Progenitor cell of endocrine pancreas (in vitro differentiated cells): Measurements from ENCODE around the gene CPA1. TPM values are rescaled to one million over a fixed set of nuclear protein-coding genes. Genes with fewer than 3 reads are reported as not detected.
A peak's percentile ranks its signal among the peaks of the same experiment; 100 is the strongest.

Experiments
- DNase-seq: peaks from one replicate; pipeline ENCODE4 v3.0.0; 2021; ENCODE audit warnings: low spot score; ENCODE audit not compliant: unreplicated experiment
- H3K27ac Mint-ChIP-seq: 2 replicates; pipeline ENCODE4 v1.8.0; 2021; ENCODE audit warnings: mild to moderate bottlenecking, moderate library complexity, mixed read lengths
- H3K27me3 Mint-ChIP-seq: 2 replicates; pipeline ENCODE4 v1.8.0; 2021; ENCODE audit warnings: mixed read lengths
- H3K36me3 Mint-ChIP-seq: 2 replicates; pipeline ENCODE4 v1.8.0; 2022; ENCODE audit warnings: mixed read lengths; ENCODE audit not compliant: insufficient read depth
- H3K4me1 Mint-ChIP-seq: 2 replicates; pipeline ENCODE4 v1.8.0; 2021; ENCODE audit warnings: low read depth, mixed read lengths
- H3K4me3 Mint-ChIP-seq: 2 replicates; pipeline ENCODE4 v1.8.0; 2021; ENCODE audit warnings: low read depth, mild to moderate bottlenecking, moderate library complexity, mixed read lengths
- H3K9me3 Mint-ChIP-seq: 2 replicates; pipeline ENCODE4 v1.8.0; 2021; ENCODE audit warnings: low read depth, mixed read lengths
- CTCF ChIP-seq: fragments of 200-600 bp; sonication (generic); IDR thresholded peaks from one replicate; pipeline ENCODE4 v1.5.0; 2021; ENCODE audit warnings: antibody characterized with exemption, mild to moderate bottlenecking; ENCODE audit not compliant: unreplicated experiment
- total RNA-seq: library from RNA; stranded (reverse); gene quantifications from 2 replicates; pipeline ENCODE4 v1.2.1, GENCODE V29; 2021

CPA1 gene
- total RNA-seq, 1 donor from 2014 or later: 17.8 TPM

- Mint-ChIP-seq H3K36me3 (peaks cover 2% of the 10 kb centered on the region), H3K27ac (no peak overlapping the region), H3K9me3 (peaks cover 3% of the 10 kb centered on the region), H3K27me3 (no peaks in the 10 kb centered on the region), H3K4me1 (peaks cover 45% of the 10 kb centered on the region), H3K4me3 (no peak overlapping the region)
- TF ChIP-seq CTCF: no peak
- DNase-seq: no peak
Measured at GRCh38 chr7:130367088-130367755, 13.1 kb upstream of the CPA1 start.

GRCh38 chr7:130367836-130368746 lies 12.2 kb upstream of the CPA1 start:
- H3K4me3 Mint-ChIP-seq: no peak overlapping the region
- no peak overlapping the region for H3K27ac Mint-ChIP-seq
- H3K27me3 Mint-ChIP-seq: no peaks in the 10 kb centered on the region
- H3K36me3 Mint-ChIP-seq: peaks cover 2% of the 10 kb centered on the region
- peaks cover 3% of the 10 kb centered on the region for H3K9me3 Mint-ChIP-seq
- no peak for TF ChIP-seq CTCF
- no peak for DNase-seq
- H3K4me1 Mint-ChIP-seq: peaks cover 54% of the 10 kb centered on the region

GRCh38 chr7:130369110-130369711 lies 11.1 kb upstream of the CPA1 start:
- Mint-ChIP-seq H3K27me3 (no peaks in the 10 kb centered on the region), H3K27ac (peak overlapping the region; percentile 70), H3K4me3 (no peak overlapping the region), H3K9me3 (peaks cover 3% of the 10 kb centered on the region), H3K36me3 (peaks cover 2% of the 10 kb centered on the region), H3K4me1 (peaks cover 60% of the 10 kb centered on the region)
- DNase-seq: no peak
- no peak for TF ChIP-seq CTCF

GRCh38 chr7:130369831-130370550 lies 10.3 kb upstream of the CPA1 start:
- Mint-ChIP-seq H3K27ac (peak overlapping the region; percentile 70), H3K9me3 (peaks cover 3% of the 10 kb centered on the region), H3K27me3 (no peaks in the 10 kb centered on the region), H3K36me3 (peaks cover 2% of the 10 kb centered on the region), H3K4me1 (peaks cover 62% of the 10 kb centered on the region), H3K4me3 (no peak overlapping the region)
- DNase-seq: no peak
- no peak for TF ChIP-seq CTCF

- Mint-ChIP-seq H3K36me3 (peaks cover 2% of the 10 kb centered on the region), H3K9me3 (peaks cover 4% of the 10 kb centered on the region), H3K4me1 (peaks cover 51% of the 10 kb centered on the region), H3K27ac (no peak overlapping the region), H3K4me3 (no peak overlapping the region), H3K27me3 (no peaks in the 10 kb centered on the region)
- no peak for TF ChIP-seq CTCF
- no peak for DNase-seq
Measured at GRCh38 chr7:130371046-130371445, 9.2 kb upstream of the CPA1 start.
